Esophagus squamous epithelium (tissue), 4 donors: ENCODE measurements around the gene CFAP161.
A peak's percentile ranks its signal among the peaks of the same experiment; 100 is the strongest.

Source experiments
- POLR2A ChIP-seq, 4 donors: fragments of 450-650 bp; IDR thresholded peaks; one replicate each; pipeline ENCODE4 v1.6.1; 2017; ENCODE audit warnings: antibody characterized with exemption in 4 of 4, mild to moderate bottlenecking in 4 of 4, moderate library complexity in 3 of 4
- TF ChIP-seq, protein P1 (sequence below), 6 experiments: fragments of 450-650 bp in 4 of 6; fragments of 200-600 bp in 2 of 6; sonication (generic) in 2 of 6; IDR thresholded peaks; one replicate each; pipeline ENCODE4 v1.5.1; 2016 to 2019; ENCODE audit warnings: antibody characterized with exemption in 6 of 6, mild to moderate bottlenecking in 4 of 6, moderate library complexity in 4 of 6

- TF ChIP-seq, protein P1, sequence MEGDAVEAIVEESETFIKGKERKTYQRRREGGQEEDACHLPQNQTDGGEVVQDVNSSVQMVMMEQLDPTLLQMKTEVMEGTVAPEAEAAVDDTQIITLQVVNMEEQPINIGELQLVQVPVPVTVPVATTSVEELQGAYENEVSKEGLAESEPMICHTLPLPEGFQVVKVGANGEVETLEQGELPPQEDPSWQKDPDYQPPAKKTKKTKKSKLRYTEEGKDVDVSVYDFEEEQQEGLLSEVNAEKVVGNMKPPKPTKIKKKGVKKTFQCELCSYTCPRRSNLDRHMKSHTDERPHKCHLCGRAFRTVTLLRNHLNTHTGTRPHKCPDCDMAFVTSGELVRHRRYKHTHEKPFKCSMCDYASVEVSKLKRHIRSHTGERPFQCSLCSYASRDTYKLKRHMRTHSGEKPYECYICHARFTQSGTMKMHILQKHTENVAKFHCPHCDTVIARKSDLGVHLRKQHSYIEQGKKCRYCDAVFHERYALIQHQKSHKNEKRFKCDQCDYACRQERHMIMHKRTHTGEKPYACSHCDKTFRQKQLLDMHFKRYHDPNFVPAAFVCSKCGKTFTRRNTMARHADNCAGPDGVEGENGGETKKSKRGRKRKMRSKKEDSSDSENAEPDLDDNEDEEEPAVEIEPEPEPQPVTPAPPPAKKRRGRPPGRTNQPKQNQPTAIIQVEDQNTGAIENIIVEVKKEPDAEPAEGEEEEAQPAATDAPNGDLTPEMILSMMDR (IDR thresholded peaks at IDR 0.05) = peak in 1 of 6 experiments; percentile 6
- no peak for TF ChIP-seq POLR2A (IDR thresholded peaks at IDR 0.05)
Measured at GRCh38 chr15:81160312-81161159, 26.5 kb downstream of the CFAP161 start.
